H7 (cell line): ENCODE results near the gene POFUT1. TPM values are rescaled to one million over a fixed set of nuclear protein-coding genes. Genes with fewer than 3 reads are reported as not detected.
"Not testable (repeated sequence)": the region's sequence is repeated elsewhere in the genome, so short reads cannot be mapped to it uniquely, and the experiment has no call there.

Source experiments
- DNase-seq: peaks from one replicate; pipeline ENCODE4 v3.0.0; 2012
- H3K27me3 ChIP-seq: 2 replicates; pipeline ENCODE4 v1.6.0; 2011; ENCODE audit warnings: mild to moderate bottlenecking, low read length; ENCODE audit not compliant: control insufficient read depth, insufficient read depth
- H3K36me3 ChIP-seq: replicated peaks from 2 replicates; pipeline ENCODE4 v1.5.1; 2011; ENCODE audit warnings: low read length; ENCODE audit not compliant: control insufficient read depth, insufficient read depth
- H3K4me3 ChIP-seq: 2 replicates; pipeline ENCODE4 v1.5.1; 2011; ENCODE audit warnings: low read depth, mild to moderate bottlenecking, control low read depth, low read length, moderate library complexity; ENCODE audit not compliant: insufficient read depth
- total RNA-seq: library from RNA; depleted of rRNA; stranded (reverse); fragments of >200 nt; shearing (Covaris generic); gene quantifications from 2 replicates; pipeline ENCODE4 v1.2.3, GENCODE V29; 2014; rRNA removed

The POFUT1 gene
- total RNA-seq: 25.9 and 40.3 TPM in 2 replicates

DNA sequence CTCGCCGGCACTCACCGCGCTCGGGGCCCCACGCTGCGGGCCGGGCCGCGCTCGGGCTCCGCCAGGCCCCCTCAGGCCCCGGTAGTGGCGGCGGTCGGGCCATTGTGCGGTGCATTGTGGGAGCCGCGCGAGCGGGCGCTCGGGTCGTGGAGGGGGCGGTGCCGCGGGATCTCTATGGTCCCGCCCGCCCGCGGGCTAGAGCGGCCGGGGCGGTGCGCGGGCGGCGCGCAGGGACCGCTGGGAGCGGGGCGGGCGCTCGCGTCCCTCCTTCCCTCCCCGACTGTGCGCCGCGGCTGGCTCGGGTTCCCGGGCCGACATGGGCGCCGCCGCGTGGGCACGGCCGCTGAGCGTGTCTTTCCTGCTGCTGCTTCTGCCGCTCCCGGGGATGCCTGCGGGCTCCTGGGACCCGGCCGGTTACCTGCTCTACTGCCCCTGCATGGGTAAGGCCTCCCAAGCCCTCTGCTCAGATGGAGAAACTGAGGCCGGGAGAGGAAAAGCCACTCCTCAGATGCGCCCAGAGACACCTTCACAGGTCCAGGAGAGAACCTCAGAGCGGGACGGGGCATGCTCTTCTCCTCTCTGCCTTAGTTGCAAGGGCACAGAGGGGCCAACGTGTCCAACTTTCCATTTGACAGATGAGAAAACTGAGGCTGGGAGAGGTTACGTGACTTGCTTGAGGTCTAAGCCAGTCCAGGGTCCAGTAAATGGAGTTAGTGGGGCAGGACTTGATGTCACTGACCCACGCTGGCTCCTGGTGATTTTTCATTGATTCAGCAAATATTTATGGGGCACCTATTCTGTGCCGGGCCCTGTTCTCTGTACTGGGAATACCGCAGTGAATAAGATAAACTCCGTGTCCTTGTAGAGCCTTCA lies at the start of gene POFUT1, which contains the start of gene PLAGL2:
Gene POFUT1, plus strand, starts transcription at position 255 of the 873 bp plus-strand sequence. Its CDS starts 62 bp downstream, at position 317.
Gene PLAGL2, minus strand, starts transcription at position 118 of the 873 bp plus-strand sequence. CDS start 5,565 bp downstream, outside the sequence.
- H3K27me3 ChIP-seq: no peaks in the 10 kb centered on the region
- peaks cover 18% of the 10 kb centered on the region for H3K36me3 ChIP-seq
- peak; percentile 100 for DNase-seq
- peak within 1 kb of the TSS; percentile 97 for H3K4me3 ChIP-seq

GRCh38 chr20:32158351-32158750 lies 49.3 kb upstream of the POFUT1 start:
- Histone ChIP-seq H3K4me3 (no peak overlapping the region), H3K27me3 (no peaks in the 10 kb centered on the region), H3K36me3 (peaks cover 59% of the 10 kb centered on the region)
- no peak for DNase-seq

GRCh38 chr20:32158943-32159660 lies 48.6 kb upstream of the POFUT1 start:
- Histone ChIP-seq H3K27me3 (no peaks in the 10 kb centered on the region), H3K4me3 (no peak overlapping the region), H3K36me3 (peaks cover 57% of the 10 kb centered on the region)
- peak; percentile 13 for DNase-seq

DNA sequence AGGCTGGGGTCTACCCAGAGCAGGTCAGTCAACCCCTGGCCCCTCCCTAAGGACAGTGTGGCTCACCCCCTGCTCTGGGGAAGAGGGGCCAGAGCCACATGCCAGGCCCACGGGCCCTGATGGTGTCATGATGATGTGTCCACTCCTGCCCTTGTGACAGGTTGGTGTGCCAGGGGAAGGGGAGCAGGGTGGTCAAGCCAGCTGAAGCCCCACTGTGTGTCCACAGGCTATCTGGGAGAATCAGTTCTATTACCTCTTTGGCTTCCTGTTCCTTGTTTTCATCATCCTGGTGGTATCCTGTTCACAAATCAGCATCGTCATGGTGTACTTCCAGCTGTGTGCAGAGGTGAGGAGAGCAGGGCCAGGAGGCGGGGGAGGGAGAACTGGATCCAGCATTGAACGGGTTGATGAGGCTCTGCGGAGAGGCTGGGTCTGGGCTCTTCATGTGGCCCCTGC lies 47.9 kb upstream of the POFUT1 start:
- no peak overlapping the region for H3K4me3 ChIP-seq
- peaks cover 62% of the 10 kb centered on the region for H3K36me3 ChIP-seq
- no peaks in the 10 kb centered on the region for H3K27me3 ChIP-seq
- DNase-seq: peak; percentile 33

GRCh38 chr20:32160341-32160740 lies 47.3 kb upstream of the POFUT1 start:
- DNase-seq: peak; percentile 32
- Histone ChIP-seq H3K27me3 (no peaks in the 10 kb centered on the region), H3K36me3 (peaks cover 62% of the 10 kb centered on the region)

DNA sequence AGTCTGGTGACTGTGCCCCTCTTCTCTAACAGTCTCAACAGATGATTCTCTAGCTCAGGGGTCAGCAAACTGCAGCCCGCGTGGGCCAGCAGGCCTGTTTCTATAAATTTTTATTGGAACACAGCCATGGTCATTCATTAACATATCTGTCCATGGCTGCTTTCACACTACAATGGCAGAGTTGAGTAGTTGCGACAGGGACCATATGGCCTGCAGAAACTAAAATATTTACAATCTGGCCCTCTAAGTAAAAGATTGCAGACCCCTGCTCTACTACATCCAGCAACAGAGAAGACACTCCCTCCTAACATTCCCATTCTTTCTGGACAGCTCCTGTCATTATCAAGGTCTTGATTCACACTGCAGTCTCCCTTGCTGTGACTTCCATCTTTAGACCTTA lies 45.3 kb upstream of the POFUT1 start:
- peaks cover 71% of the 10 kb centered on the region for H3K36me3 ChIP-seq
- no peak for DNase-seq
- H3K27me3 ChIP-seq: no peaks in the 10 kb centered on the region
- H3K4me3 ChIP-seq: no peak overlapping the region

More at GRCh38 chr20:32160341-32160740, 47.3 kb upstream of the POFUT1 start:
- H3K4me3 ChIP-seq: no peak overlapping the region

DNA sequence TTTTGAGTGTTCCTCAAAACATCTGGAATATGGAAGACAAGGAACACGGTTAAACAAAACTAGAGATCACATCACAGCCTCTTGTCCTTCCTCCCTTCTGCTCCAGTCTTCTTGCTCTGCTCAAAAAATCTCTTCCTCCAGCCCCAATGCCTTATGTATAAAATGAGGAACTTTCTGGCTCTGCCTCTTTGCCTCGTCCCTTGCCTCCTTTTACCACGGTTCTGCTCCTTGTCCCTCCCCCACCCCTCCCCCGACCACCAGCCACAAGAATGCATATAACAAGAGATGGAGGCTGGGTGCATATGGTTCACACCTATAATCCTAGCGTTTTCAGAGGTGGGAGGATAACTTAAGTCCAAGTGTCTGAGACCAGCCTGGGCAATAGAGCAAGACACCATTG lies 43.7 kb upstream of the POFUT1 start:
- Histone ChIP-seq H3K36me3 (peaks cover 58% of the 10 kb centered on the region), H3K4me3 (no peak overlapping the region), H3K27me3 (no peaks in the 10 kb centered on the region)
- no peak for DNase-seq

DNA sequence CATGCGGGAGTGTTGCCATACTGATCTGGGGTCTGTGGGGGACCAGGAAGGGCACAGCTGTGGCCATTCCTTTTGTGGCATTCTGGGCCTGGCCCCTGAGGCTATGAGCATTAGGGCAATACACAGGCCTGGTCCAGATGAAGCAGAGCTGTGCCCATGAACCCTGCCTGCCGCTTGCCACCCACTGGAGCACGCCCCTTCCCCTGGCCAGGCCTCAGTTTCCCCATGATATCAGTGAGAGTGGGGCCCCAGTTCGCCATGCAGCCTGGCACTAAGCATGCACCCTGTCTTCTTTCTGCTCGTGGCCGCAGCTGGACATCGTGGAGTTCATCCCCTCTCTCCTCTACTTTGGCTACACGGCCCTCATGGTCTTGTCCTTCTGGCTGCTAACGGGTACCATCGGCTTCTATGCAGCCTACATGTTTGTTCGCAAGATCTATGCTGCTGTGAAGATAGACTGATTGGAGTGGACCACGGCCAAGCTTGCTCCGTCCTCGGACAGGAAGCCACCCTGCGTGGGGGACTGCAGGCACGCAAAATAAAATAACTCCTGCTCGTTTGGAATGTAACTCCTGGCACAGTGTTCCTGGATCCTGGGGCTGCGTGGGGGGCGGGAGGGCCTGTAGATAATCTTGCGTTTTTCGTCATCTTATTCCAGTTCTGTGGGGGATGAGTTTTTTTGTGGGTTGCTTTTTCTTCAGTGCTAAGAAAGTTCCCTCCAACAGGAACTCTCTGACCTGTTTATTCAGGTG lies 42.5 kb upstream of the POFUT1 start:
- Histone ChIP-seq H3K27me3 (no peaks in the 10 kb centered on the region), H3K36me3 (peaks cover 47% of the 10 kb centered on the region), H3K4me3 (no peak overlapping the region)
- no peak for DNase-seq

- Histone ChIP-seq H3K4me3 (no peak overlapping the region), H3K36me3 (peaks cover 43% of the 10 kb centered on the region), H3K27me3 (no peaks in the 10 kb centered on the region)
- DNase-seq: no peak
These were observed 41.7 kb upstream of the POFUT1 start for GRCh38 chr20:32165836-32166545.

GRCh38 chr20:32167552-32167951 lies 40.1 kb upstream of the POFUT1 start:
- Histone ChIP-seq H3K4me3 (no peak overlapping the region), H3K36me3 (peaks cover 28% of the 10 kb centered on the region), H3K27me3 (no peaks in the 10 kb centered on the region)
- no peak for DNase-seq

GRCh38 chr20:32168184-32168910 lies 39.3 kb upstream of the POFUT1 start:
- peak; percentile 77 for DNase-seq
- Histone ChIP-seq H3K27me3 (no peaks in the 10 kb centered on the region), H3K36me3 (peaks cover 23% of the 10 kb centered on the region), H3K4me3 (no peak overlapping the region)

GRCh38 chr20:32177696-32178095 lies 30.0 kb upstream of the POFUT1 start:
- H3K27me3 ChIP-seq, H3K36me3 ChIP-seq, DNase-seq, H3K4me3 ChIP-seq: not testable (repeated sequence)

DNA sequence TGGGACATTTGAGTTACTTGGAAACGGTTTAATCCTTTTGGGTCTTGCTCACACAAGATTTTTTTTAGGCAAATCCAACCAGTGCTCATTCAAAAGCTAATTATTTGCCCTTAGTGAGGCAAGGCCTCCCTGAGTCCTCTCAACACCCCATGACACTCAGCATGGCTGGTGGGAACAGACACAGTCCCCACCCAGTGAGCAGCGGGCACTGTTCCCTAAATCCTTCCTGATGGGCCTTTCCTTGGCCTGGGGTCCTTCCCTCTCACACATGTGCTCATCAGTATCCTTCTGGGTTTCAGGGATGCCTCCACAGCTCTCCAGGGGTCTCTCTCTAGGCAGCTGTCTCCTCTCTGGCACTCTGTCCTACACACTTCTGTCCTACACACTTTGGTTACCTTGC lies 28.2 kb upstream of the POFUT1 start:
- Histone ChIP-seq H3K4me3 (no peak overlapping the region), H3K36me3 (no peaks in the 10 kb centered on the region), H3K27me3 (no peaks in the 10 kb centered on the region)
- no peak for DNase-seq
